Pulmonary artery endothelial cell (primary cell): ENCODE results near the gene SLC9A7. TPM values are rescaled to one million over a fixed set of nuclear protein-coding genes. Genes with fewer than 3 reads are reported as not detected.

Experiments
- DNase-seq: peaks from one replicate; pipeline ENCODE4 v3.0.0-alpha.2; 2011; ENCODE audit warnings: low read depth, low spot score
- total RNA-seq: library from RNA; depleted of rRNA; stranded (reverse); fragments of >200 nt; gene quantifications from 2 replicates; pipeline ENCODE4 v1.2.3, GENCODE V29; 2014

The SLC9A7 gene
- total RNA-seq, 1 donor from 2014 or later: 35.6 TPM

DNA sequence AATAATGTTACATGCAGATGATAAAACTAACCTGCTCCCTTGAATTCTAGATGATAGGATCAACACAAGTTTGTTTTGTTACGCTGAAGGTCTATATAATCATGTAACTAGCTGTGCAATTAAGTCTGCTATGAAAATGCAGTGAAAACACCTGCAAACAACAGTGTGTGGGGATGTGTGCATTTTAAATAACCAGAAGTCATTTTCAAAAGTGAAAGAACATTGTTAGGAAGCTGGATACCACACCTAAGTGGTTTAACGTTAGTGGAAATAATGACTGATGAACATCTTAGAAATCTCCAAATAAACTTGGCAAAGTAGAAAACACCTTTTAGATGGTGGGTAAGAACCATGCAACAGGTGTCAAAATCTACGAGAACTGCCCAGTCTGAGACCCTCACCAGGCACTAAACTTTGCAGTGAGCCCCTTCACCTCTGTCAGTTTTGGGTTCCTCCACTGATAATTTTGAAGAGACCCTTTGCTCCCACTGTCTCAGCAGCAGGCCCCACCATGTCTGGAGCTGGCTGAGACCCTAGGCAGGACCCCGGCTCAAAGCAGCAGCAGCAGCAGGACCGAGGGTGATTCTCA, 148.8 kb downstream of the SLC9A7 start:
- no peak for DNase-seq

DNA sequence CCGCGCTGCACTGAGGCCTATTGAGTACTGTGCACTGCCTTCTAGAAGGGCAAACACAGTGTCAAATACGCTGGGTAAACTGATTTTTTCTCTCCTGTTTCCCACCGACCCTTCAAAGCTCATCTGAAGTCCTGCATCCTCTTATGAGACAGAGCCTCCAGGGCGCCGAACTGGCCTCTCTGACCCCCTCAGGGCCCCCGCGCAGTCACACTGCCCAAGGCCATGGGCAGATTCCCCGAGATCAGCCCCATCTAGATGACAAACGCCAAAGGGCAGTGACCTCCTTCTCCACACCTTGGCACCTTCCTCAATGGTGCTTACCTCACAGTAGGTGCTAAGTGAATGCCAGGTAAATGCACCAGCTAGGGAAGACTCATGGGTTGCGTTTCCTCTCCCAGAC, 151.0 kb downstream of the SLC9A7 start:
- DNase-seq: no peak

DNA sequence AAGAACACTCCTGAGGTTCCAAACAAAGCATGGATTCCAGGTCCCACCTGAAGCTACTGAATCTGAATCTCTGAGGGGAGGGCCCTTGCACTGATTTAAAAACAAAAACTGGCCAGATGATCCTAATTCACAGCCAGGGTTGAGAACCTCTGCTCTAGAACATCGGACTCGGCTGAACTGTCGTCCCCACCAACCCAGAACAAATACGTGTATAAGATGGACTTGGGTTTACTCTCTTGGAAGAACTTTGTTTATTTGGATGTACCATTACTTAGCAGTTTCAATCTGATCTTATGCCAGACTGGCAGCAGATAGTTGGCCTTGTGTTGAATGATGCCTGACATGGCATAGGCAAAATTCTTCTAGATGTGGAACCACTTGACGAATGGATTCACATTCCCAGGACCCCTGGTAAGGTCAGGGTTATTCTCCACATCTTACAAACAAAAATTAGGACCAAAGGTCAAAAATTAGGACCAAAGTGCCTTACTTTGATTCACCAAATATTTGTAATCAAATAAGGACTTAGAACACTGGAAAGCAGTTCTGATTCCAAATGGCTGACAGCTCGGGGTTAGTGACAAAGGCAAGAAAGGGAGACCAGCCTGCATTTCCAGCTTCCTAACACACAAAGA, 156.3 kb downstream of the SLC9A7 start:
- DNase-seq: no peak

GRCh38 chrX:46601283-46601682, 157.6 kb downstream of the SLC9A7 start:
- DNase-seq: no peak

GRCh38 chrX:46599051-46599560, 159.8 kb downstream of the SLC9A7 start:
- no peak for DNase-seq

- DNase-seq: no peak
These were observed 161.1 kb downstream of the SLC9A7 start for GRCh38 chrX:46597771-46598170.

GRCh38 chrX:46597208-46597607, 161.7 kb downstream of the SLC9A7 start:
- DNase-seq: no peak

GRCh38 chrX:46595084-46595483, 163.8 kb downstream of the SLC9A7 start:
- DNase-seq: no peak

GRCh38 chrX:46589977-46590723, 168.8 kb downstream of the SLC9A7 start:
- no peak for DNase-seq

DNA sequence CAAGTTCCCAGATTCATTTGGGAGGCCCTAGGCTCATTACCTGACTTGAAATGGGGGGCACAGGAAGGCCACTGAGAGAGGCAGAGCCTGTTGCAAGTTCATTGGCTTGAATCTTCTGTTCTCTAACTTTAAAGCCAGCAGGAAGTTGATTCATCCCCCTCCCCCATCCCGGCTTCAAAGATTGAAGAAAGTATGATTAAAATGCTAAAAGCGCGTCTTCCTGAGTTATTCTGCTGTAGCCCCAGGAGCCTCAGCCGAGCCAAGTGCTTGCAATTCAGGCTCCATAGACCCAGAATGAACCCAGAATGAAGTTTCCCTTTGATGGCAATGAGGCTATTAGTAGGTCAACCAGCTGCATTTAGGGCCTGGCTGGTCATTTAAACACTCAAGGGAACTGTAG, 170.7 kb downstream of the SLC9A7 start:
- no peak for DNase-seq

DNA sequence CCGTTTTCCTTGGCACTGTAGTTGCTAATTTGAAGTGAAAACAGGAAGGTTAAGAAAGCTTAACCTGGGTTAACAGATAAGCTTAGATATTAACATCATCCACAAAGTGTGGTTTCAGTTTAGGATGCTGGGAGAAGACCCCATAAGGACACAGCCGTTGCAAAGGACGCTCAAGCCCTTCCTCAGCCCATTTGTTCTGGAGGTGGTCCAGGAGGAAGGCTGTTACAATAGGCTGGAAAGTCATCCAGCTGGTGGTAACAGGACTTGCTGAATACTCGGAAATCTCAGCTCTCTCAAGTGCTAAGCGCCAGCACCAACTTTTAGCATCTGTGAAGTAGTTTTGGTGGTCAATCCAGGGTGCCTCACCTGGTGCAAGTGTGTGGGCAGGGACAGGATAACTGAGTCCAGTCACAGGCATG, 171.2 kb downstream of the SLC9A7 start:
- DNase-seq: no peak

- no peak for DNase-seq
These were observed 171.8 kb downstream of the SLC9A7 start for GRCh38 chrX:46587158-46587557.

- no peak for DNase-seq
These were observed 174.2 kb downstream of the SLC9A7 start for GRCh38 chrX:46584736-46585135.

DNA sequence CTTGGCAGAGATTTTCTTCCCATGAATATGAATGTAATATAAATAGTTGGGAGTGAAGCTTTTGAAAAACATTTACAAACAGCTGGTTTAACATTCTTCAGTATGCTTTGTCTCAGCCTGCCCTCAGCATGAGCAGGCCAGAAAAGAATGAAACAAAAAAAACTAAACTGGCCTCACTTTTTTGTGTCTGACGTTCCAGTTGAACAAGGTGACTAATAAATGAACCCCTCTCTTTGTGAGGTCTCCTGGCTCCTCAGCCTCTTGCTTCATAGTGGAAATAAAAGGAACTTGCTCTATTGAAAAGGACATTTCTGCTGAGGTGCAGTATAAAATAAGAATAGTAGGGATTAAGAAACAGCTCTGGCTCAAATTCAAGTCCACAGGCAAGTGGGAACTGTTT, 176.0 kb downstream of the SLC9A7 start:
- DNase-seq: no peak

DNA sequence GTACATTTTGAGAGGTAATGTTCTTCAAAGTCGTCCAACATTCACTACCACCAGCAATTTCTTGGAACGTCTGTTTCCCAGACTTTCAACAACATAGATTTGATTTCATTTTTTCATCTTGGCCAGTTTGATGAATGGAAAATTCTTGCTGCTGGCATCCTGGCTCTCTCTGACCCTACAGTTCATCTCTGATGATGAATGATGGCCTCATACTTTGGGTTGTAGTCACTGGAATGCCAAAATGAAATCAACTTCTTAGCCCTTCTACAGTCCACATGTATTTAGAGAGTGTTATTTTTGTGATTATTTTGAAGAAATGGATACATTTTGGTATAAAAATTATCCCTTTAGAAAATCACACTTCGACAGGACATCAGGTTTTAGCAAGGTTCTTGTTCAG, 176.6 kb downstream of the SLC9A7 start:
- DNase-seq: no peak

DNA sequence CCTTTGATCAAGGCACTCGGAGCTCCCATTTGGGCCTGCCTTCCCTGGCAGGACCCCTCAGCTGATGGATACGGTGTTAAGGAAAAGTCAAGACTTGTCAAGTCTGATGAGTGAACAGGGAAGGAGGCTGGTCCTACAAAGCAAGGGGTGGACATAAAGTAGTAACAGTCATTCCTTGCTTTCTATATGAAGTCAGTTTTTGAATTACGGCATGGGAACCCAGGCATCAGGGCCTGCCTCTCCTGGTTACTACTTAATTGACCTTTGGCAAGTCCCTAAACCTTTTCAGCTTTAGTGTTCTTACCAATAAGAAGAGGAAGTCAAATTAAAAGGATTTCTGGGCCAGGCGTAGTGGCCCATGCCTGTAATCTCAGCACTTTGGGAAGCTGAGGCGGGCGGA, 178.3 kb downstream of the SLC9A7 start:
- no peak for DNase-seq

DNA sequence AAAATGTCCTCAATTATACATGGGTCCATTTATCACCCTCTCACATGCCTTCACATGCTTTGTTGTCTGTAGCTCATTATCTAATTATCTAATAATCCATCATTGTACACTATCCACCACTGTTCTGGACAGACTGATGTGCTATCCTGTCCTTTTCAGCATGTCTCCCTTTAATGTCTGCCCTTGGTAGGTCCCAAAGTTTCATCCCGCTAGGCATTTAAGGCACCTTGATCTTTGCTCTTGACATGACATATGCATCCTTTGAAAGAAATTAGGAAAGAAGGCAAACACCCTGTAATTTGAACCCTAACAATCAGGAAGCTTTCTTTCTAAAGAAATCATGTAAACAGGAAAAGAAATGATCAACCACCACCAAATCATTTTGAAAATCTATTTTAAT, 179.7 kb downstream of the SLC9A7 start:
- no peak for DNase-seq

DNA sequence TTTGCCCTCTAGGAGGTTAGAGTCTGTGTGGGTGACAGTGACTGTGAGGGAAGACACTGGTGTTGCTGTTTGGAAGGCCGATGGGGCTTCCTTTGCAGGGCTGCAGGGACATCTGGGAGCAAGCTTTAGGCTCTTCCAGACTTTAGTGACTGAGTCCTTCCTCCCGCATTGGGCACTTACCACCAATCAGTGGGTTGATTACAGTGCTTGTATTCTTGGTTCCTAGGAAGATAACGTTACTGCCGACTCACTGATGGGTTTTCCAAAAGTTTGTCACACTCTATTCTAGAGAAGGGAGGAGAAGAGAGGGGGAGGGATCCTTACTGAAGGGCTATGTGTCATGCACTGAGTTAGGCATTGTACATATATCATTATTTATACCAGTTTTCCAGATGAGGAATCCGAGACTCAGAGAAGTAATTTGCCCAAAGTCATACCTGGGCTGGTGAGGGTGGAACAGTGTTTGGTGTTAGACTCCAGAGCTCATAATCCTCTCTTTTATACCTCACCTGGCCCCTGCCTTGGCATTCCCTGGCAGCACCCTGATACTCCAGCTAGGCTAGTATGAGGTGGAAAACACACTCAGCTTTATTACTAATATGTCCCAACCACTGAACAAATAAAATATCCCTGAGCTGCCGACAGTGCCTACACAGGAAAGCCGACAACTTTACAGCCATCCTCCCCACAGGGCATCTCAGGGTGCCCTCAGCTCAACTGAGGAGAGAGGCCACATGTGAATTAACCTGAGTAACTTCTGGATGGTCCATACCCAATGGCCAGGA, 181.5 kb downstream of the SLC9A7 start:
- no peak for DNase-seq

- no peak for DNase-seq
These were observed 182.5 kb downstream of the SLC9A7 start for GRCh38 chrX:46576458-46576857.

- no peak for DNase-seq
These were observed 182.9 kb downstream of the SLC9A7 start for GRCh38 chrX:46575991-46576392.

- DNase-seq: no peak
These were observed 183.3 kb downstream of the SLC9A7 start for GRCh38 chrX:46575586-46575985.
